ENCODE data around the gene FAM131C. TPM values are rescaled to one million over a fixed set of nuclear protein-coding genes. Genes with fewer than 3 reads are reported as not detected.
"Not testable (repeated sequence)": the region's sequence is repeated elsewhere in the genome, so short reads cannot be mapped to it uniquely, and the experiment has no call there.

FAM131C gene
- total RNA-seq, 1 donor from 2014 or later: 1.9 TPM

DNA sequence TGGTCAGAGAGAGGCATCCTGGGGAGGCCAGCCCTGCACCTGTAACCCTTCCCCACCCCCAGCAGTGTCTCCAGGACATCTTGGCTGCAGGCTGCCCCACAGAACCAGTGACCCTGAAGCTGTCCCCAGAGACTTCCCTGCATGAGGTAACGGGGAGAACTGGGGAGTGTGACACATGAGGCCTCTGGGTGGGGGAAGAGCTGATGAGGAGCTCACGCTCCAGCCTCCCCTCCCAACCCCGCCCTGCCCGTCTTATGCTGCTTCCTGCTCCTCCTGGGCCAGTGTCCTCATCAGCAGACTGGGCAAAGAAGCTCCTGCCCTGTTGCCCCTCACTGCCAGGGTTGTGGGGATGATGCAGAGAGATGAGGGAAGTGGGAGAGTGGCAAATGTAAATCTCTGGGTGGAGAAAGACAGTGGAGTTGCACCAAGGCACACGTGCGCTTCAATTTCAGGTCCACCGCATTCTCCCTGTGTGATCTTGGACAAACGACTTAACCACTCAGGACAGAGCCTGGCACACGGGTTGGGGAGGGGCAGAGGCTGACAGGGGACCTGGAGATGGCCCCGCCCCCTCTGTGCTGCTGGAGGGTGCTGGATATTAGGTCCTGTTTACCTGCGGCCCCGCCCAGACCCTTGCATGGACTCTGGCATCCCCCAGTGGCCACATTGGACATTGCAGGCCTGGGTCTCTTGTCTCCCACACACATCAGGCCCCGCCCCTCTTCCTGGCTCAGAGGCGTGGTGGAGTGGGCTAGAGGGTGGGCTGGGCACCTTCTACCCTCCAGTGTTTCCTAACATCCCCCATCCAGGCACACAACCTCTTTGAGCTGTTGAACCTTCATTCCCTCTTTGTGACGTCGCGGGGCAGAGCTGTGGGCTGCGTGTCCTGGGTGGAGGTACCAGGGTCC is 17.6 kb downstream of the FAM131C start:
- H3K36me3 Mint-ChIP-seq: no peaks in the 10 kb centered on the region
- peak; percentile 81 to 95 for DNase-seq (ENCODE audit: low spot score in 2 of 2, unreplicated experiment in 2 of 2)
- H3K27me3 Mint-ChIP-seq (ENCODE audit: low read depth): peaks cover 1% of the 10 kb centered on the region
- peaks cover 7% of the 10 kb centered on the region for H3K4me1 Mint-ChIP-seq
- H3K9me3 Mint-ChIP-seq: no peaks in the 10 kb centered on the region
- peak overlapping the region; percentile 30 for H3K4me3 Mint-ChIP-seq
- TF ChIP-seq, protein P1, sequence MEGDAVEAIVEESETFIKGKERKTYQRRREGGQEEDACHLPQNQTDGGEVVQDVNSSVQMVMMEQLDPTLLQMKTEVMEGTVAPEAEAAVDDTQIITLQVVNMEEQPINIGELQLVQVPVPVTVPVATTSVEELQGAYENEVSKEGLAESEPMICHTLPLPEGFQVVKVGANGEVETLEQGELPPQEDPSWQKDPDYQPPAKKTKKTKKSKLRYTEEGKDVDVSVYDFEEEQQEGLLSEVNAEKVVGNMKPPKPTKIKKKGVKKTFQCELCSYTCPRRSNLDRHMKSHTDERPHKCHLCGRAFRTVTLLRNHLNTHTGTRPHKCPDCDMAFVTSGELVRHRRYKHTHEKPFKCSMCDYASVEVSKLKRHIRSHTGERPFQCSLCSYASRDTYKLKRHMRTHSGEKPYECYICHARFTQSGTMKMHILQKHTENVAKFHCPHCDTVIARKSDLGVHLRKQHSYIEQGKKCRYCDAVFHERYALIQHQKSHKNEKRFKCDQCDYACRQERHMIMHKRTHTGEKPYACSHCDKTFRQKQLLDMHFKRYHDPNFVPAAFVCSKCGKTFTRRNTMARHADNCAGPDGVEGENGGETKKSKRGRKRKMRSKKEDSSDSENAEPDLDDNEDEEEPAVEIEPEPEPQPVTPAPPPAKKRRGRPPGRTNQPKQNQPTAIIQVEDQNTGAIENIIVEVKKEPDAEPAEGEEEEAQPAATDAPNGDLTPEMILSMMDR (IDR thresholded peaks at IDR 0.05; ENCODE audit: unreplicated experiment): peak; percentile 92
- H3K27ac Mint-ChIP-seq: peak overlapping the region; percentile 51

DNA sequence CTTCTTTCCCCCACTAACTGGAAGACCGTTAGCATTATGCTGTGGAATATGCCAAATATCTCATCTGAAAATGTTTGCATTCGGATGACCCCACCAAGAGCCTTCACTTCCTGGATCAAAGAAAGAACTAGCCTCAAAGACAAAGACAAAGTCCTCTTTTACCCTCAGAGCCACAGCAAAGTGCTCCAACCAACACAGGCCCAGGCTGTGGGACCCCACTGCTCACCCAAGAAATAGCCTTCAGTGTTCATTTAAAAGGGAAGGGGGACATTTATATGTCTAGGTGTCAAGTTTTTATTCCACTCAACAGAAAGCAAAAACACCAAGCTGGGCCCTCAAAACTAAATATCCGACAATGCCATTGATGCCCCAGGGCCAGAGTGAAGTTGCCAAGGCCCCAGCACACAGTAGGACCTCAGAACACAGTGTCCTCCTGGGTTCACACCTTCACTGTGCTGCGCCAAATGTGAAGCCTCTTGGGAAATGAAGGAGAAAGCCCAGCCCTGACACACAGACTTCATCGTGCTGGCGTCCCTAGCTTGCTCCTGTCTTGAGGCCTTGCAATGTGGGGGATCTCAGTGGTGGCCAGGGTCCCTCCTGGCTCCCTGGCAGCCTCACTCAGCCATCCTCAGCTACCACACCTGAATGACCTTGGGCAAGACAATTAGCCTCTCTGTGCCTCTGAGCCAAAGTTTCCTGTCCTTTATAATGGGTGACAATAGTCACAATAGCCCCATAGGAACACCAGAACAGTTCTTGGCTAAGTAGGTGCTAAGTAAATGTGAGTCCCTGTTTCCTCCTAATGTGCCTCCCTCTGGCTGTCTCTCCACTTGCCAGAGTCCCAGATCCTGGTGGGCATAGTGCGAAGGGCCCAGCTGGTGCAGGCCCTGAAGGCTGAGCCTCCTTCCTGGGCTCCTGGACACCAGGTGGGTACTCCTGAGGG is 18.6 kb downstream of the FAM131C start:
- Mint-ChIP-seq H3K4me1 (peaks cover 10% of the 10 kb centered on the region), H3K27me3 (ENCODE audit: low read depth) (peaks cover 1% of the 10 kb centered on the region), H3K9me3 (no peaks in the 10 kb centered on the region), H3K27ac (no peak overlapping the region), H3K36me3 (no peaks in the 10 kb centered on the region), H3K4me3 (no peak overlapping the region)
- no peak for DNase-seq (ENCODE audit: low spot score in 2 of 2, unreplicated experiment in 2 of 2)
- TF ChIP-seq, protein P1 (IDR thresholded peaks at IDR 0.05; ENCODE audit: unreplicated experiment): no peak

DNA sequence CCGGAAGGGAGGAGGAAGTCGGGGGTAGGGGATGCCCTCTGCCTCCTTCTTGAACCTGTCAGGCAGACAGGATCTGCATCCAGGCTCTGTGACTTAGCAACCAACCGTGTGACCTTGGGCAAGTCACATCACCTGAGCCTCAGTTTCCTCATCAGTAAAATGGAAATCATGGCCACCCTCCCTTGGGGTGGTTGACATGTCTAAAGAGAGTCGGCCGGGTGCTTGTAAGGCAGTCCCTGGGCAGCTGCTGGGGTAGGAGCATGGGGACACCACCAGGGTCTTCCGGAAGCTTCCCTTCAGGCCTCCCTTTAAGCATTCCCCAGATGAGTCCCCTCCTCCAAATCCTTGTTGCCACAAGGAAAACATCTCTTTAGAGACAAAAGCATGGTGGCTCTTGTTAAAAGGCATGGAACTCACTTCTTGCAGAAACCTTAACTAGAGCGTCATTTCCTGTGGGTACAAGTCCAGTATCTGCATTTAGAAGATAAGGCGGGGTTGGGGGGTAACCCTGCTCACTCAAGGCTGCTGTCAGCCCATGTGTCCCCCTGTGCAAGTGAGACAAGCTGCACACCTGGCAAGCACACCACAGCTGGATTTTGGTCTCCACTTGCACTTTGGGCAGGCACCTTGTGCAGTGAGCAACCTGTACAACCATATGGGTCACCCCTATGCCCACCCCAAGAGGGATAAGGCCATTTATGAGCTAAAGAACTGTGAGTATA is 19.5 kb downstream of the FAM131C start:
- H3K4me3 Mint-ChIP-seq: no peak overlapping the region
- TF ChIP-seq, protein P1 (IDR thresholded peaks at IDR 0.05; ENCODE audit: unreplicated experiment): no peak
- H3K27ac Mint-ChIP-seq: no peak overlapping the region
- no peaks in the 10 kb centered on the region for H3K9me3 Mint-ChIP-seq
- peaks cover 10% of the 10 kb centered on the region for H3K4me1 Mint-ChIP-seq
- no peaks in the 10 kb centered on the region for H3K36me3 Mint-ChIP-seq
- peaks cover 1% of the 10 kb centered on the region for H3K27me3 Mint-ChIP-seq (ENCODE audit: low read depth)
- DNase-seq (ENCODE audit: low spot score in 2 of 2, unreplicated experiment in 2 of 2): no peak

DNA sequence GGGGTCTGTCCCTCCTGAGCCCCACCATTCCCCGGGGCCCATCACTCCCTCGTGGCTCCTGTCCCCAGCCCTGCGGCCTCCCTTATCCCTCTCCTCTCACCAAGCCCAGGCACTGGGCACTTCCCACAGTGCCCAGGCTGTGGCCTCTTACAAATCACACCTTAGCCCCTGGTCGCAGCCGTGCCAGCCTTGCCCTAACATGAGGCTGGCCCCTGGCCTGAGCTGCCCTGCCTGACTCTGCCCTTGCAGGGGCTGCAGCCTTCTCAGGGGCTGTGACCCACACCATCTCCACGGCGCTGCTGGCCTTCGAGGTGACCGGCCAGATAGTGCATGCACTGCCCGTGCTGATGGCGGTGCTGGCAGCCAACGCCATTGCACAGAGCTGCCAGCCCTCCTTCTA is 21.5 kb downstream of the FAM131C start:
- not testable (repeated sequence) for H3K27ac Mint-ChIP-seq; DNase-seq (ENCODE audit: low spot score in 2 of 2, unreplicated experiment in 2 of 2); H3K4me3 Mint-ChIP-seq; H3K9me3 Mint-ChIP-seq; H3K27me3 Mint-ChIP-seq (ENCODE audit: low read depth); H3K36me3 Mint-ChIP-seq
- H3K4me1 Mint-ChIP-seq: peaks cover 10% of the 10 kb centered on the region

DNA sequence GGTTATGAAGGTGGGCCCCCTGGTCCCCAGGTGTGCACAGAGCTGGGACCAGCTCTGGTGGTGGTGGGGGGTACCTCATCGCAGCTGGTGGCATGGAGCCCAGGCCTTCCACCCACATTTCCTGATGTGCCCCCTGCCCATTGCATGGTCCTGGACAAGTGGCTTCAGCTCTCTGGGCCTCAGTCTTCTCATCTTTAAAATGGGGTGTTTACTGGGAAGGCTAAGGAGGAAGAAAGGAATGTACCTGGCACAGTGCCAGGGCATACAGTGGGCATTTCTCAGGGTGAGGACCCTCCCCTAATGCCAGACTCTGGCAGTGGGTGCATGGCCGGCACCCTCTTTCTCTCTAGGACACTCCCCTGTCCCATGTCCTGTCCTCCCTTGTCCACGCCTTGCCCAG is 22.4 kb downstream of the FAM131C start:
- H3K27me3 Mint-ChIP-seq (ENCODE audit: low read depth): no peaks in the 10 kb centered on the region
- DNase-seq (ENCODE audit: low spot score in 2 of 2, unreplicated experiment in 2 of 2): no peak
- H3K9me3 Mint-ChIP-seq: no peaks in the 10 kb centered on the region
- no peak overlapping the region for H3K4me3 Mint-ChIP-seq
- TF ChIP-seq, protein P1 (IDR thresholded peaks at IDR 0.05; ENCODE audit: unreplicated experiment): no peak
- no peaks in the 10 kb centered on the region for H3K36me3 Mint-ChIP-seq
- peaks cover 8% of the 10 kb centered on the region for H3K4me1 Mint-ChIP-seq
- H3K27ac Mint-ChIP-seq: no peak overlapping the region

All from mesothelial cell of epicardium (in vitro differentiated cells).